GM12874 (cell line): ENCODE data around the gene RASAL1.

Experiments
- TF ChIP-seq, protein P1 (sequence below): IDR thresholded peaks from 2 replicates; pipeline ENCODE4 v1.5.1; 2011; ENCODE audit warnings: low read depth, mild to moderate bottlenecking, control low read depth, low read length, moderate library complexity; ENCODE audit not compliant: insufficient read depth

Gene RASAL1

DNA sequence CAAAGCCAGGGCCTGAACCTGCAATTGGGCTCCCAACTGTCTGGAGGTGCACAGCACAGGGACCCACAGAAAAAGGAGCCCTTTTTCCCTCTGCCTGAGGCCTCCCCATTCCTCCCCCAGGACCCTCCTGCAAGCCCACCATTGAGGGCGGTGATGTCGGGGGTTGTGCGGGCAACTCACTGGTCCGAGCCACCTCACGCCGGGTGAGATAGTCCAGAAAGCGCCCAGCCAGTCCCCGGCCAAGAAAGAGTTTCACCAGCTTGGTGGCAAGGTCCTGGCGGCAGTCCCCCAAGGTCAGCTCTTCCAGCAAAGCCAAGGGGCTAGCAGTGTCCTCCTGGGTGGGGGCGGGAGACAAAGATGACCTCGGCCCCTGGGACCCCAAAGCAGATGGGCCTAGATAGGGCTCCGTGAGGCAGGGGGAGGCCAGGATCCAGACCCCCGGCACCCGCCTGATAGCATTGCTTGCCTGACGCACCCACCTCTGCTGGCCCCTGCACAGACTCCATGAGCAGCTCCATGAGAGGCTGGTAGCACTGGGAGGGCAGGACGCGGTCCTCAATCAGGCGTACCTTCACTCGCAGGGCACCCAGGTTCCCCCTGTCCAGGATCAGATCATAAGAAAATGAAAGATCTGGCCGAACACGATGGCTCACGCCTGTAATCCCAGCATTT is 20.0 kb downstream of the RASAL1 start:
- TF ChIP-seq, protein P1, sequence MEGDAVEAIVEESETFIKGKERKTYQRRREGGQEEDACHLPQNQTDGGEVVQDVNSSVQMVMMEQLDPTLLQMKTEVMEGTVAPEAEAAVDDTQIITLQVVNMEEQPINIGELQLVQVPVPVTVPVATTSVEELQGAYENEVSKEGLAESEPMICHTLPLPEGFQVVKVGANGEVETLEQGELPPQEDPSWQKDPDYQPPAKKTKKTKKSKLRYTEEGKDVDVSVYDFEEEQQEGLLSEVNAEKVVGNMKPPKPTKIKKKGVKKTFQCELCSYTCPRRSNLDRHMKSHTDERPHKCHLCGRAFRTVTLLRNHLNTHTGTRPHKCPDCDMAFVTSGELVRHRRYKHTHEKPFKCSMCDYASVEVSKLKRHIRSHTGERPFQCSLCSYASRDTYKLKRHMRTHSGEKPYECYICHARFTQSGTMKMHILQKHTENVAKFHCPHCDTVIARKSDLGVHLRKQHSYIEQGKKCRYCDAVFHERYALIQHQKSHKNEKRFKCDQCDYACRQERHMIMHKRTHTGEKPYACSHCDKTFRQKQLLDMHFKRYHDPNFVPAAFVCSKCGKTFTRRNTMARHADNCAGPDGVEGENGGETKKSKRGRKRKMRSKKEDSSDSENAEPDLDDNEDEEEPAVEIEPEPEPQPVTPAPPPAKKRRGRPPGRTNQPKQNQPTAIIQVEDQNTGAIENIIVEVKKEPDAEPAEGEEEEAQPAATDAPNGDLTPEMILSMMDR, result no peak

DNA sequence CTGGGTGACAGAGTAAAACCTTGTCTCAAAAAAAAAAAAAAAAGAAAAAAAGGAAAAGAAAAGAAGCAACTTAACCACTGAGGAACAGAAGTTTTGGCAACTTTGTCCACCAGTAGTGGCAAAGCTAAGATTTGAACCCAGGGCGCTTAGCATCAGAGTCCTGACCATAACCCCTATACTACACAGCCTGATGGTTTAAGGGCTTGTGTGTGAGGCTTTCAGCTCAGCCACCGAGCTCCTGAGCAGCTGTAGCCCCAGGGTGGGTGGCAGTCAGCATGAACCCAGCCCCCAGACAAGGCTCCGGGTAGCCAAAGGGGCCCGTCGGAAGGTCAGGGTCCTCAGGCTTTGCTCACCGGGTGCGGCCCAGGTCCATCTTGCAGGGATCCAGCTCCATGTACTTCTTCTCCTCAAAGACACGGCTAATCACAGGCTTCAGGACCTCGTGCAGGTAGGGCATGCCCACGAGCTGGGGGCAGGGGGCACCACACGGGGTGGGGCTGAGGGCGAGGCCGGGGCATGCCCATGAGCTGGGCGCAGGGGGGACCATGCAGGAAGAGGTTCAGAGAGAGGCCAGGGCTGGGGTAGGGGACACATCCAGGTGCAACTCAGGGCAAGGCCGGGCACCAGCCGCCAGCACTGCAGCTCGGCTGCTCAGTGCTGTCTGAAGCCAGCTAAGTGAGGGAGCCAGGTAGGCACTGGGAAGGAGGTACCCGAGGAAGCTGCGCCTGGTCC is 20.9 kb downstream of the RASAL1 start:
- TF ChIP-seq, protein P1, result no peak

DNA sequence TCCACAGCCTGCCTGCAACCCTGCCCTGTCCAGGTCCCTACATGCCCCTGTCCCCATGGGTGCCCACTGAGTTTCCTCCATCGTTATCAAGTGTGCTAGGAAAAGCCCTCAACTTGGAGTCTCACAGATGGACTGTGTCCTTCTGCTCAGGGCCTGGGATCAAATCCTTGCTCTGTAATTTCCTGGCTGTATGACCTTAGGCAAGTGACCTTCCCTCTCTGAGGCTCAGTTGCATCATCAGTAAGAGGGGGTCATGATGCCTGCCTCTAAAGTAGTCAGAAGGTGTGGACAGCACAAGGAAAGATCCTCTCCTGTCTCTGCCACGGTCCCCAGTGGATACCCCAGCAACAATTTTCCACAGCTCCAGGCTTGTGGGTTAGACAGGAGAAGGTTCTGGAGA is 22.2 kb downstream of the RASAL1 start:
- TF ChIP-seq, protein P1, result no peak

DNA sequence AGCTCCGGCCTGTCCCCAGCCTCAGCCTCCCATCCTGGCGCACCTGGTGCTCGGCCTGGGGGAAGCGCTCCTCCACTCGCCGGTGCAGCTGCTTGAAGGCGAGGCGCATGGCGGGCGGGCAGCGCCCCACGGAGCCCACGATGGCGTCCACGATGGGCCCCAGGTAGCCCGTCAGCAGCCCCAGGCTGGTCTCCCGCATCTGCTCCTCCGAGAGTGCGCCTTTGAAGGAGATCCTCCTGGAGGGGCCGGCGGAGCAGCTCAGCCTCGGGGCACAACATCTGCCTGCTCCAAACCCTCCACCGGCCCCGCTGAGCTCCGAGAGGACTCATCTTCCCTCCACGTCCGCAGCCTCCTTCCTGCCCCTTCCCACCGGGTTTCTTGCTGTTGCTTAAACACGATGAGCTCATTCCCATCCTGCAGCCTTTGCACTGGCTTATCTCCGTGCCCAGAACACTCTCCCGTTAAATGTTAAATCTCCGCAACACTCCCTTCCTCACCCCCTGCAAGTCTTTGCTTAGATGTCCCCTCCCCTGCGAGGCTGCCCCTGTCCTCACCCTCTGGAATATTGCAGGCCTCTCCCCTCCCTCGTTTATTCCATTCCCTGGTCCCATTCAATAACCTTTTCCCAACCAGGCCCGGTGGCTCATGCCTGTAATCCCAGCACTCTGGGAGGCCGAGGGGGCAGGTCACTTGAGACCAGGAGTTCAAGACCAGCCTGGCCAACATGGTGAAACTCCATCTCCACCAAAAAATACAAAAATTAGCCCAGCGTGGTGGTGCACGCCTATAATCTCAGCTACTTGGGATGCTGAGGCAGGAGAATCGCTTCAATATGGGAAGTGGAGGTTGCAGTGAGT is 23.3 kb downstream of the RASAL1 start:
- TF ChIP-seq, protein P1, result no peak

DNA sequence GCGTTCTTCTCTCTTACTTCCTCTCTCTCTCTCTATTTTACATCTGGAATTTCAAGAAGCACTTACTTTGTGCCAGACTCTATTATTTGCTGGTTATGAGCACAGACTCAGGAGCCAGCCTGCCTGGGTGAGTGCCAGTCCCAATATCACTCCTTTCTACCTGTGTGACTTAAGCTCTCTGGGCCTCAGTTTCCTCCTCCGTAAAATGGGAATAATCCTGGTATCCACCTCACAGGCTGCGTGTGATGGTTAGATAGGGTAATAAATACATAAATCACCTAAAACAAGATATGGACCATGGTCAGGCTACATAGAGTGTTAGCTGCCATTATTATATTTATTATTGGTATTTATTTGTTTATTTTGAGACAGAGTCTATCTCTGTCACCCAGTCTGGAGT is 24.3 kb downstream of the RASAL1 start:
- TF ChIP-seq, protein P1, result no peak

DNA sequence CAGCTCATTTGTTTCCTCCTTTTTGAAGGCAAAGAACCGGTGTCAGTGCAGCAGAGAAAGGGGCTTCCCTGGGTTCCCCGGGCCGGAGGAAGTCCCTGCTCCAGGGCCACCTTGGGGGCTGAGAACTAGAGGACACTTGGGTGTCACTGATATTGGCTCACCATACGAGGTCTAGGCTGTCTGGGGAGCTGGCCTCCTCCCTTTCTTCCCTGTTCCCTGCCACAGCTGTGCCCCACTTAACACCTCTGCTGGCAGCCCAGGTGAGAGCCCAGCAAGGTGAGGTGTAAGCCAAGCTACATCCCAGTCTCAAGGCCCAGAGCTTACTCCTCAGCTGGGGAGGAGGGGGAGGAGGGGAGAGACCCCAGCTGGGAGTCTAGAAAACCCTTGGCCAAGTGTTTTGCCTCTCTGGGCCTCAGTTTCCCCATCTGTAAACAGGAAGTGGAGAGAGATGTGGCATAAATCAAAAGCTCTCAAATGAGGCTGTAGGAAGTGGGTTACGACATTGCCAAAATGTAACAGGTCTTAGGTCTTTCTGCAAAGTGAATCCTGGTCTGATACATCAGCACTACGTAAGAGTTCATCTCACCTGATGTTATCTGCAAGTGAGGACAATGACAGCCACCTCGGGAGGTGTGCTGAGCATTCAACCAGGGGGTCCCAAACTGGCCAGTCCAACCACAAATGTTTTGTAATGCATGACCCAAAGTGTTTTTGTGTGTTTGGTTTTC is 25.5 kb downstream of the RASAL1 start:
- TF ChIP-seq, protein P1, result no peak

DNA sequence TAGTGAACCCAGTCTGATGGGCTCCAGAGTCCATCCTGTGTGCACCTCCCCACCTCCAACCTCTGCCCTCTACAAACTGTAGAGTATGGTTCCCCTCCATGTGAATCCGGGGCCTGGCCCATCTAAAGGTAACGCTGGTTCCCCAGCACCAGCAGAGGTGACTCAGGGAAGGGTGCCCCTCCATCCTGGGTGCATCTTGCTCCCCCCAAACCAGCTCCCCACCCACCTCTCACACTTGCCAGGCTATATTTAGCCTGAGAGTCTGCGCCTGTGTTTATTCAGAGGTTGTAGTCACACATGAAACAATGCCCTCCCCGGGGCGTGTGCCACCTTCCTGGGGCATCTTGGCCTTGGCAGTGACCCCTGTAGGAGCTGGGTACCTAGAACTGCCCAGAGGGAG is 26.2 kb downstream of the RASAL1 start:
- TF ChIP-seq, protein P1, result no peak
